NCI-H1105 (cell line): Measurements from ENCODE around the gene BPTF.
"Not testable (repeated sequence)": the region's sequence is repeated elsewhere in the genome, so short reads cannot be mapped to it uniquely, and the experiment has no call there.

Experiments used
- DNase-seq: peaks from one replicate; lab custom pipeline; 2025; lab: John Stamatoyannopoulos, UW

Gene BPTF

GRCh38 chr17:67884741-67885140 is 59.4 kb downstream of the BPTF start:
- DNase-seq: no peak

GRCh38 chr17:67891481-67892119 is 66.3 kb downstream of the BPTF start:
- no peak for DNase-seq

- DNase-seq: no peak
Measured at GRCh38 chr17:67902511-67903231, 77.4 kb downstream of the BPTF start.

- DNase-seq: not testable (repeated sequence)
Measured at GRCh38 chr17:67905298-67905697, 80.0 kb downstream of the BPTF start.

- DNase-seq: not testable (repeated sequence)
Measured at GRCh38 chr17:67910117-67910803, 85.0 kb downstream of the BPTF start.

- DNase-seq: no peak
Measured at GRCh38 chr17:67911059-67911782, 85.9 kb downstream of the BPTF start.

- DNase-seq: no peak
Measured at GRCh38 chr17:67912088-67912487, 86.8 kb downstream of the BPTF start.

GRCh38 chr17:67912656-67913055 is 87.4 kb downstream of the BPTF start:
- no peak for DNase-seq

- no peak for DNase-seq
Measured at GRCh38 chr17:67920212-67920611, 94.9 kb downstream of the BPTF start.

GRCh38 chr17:67922503-67922902 is 97.2 kb downstream of the BPTF start:
- no peak for DNase-seq

- not testable (repeated sequence) for DNase-seq
Measured at GRCh38 chr17:67928842-67929241, 103.5 kb downstream of the BPTF start.

- no peak for DNase-seq
Measured at GRCh38 chr17:67931227-67931626, 105.9 kb downstream of the BPTF start.

- no peak for DNase-seq
Measured at GRCh38 chr17:67942810-67943209, 117.5 kb downstream of the BPTF start.

GRCh38 chr17:67944035-67944434 is 118.7 kb downstream of the BPTF start:
- DNase-seq: no peak

GRCh38 chr17:67946513-67946912 is 121.2 kb downstream of the BPTF start:
- DNase-seq: no peak

- DNase-seq: no peak
Measured at GRCh38 chr17:67947325-67947813, 122.1 kb downstream of the BPTF start.

GRCh38 chr17:67950945-67951344 is 125.6 kb downstream of the BPTF start:
- no peak for DNase-seq

GRCh38 chr17:67959510-67959909 is 134.2 kb downstream of the BPTF start:
- DNase-seq: no peak

GRCh38 chr17:67960276-67960675 is 135.0 kb downstream of the BPTF start:
- not testable (repeated sequence) for DNase-seq

GRCh38 chr17:67962156-67962555 is 136.9 kb downstream of the BPTF start:
- not testable (repeated sequence) for DNase-seq

- peak; percentile 43 for DNase-seq
Measured at GRCh38 chr17:67963145-67963572, 137.9 kb downstream of the BPTF start.

GRCh38 chr17:67970783-67971182 is 145.5 kb downstream of the BPTF start:
- no peak for DNase-seq
